ENCODE results near the gene SERTAD3.

GRCh38 chr19:40411958-40412499, 32.1 kb downstream of the SERTAD3 start:
- TF ChIP-seq, protein P1, sequence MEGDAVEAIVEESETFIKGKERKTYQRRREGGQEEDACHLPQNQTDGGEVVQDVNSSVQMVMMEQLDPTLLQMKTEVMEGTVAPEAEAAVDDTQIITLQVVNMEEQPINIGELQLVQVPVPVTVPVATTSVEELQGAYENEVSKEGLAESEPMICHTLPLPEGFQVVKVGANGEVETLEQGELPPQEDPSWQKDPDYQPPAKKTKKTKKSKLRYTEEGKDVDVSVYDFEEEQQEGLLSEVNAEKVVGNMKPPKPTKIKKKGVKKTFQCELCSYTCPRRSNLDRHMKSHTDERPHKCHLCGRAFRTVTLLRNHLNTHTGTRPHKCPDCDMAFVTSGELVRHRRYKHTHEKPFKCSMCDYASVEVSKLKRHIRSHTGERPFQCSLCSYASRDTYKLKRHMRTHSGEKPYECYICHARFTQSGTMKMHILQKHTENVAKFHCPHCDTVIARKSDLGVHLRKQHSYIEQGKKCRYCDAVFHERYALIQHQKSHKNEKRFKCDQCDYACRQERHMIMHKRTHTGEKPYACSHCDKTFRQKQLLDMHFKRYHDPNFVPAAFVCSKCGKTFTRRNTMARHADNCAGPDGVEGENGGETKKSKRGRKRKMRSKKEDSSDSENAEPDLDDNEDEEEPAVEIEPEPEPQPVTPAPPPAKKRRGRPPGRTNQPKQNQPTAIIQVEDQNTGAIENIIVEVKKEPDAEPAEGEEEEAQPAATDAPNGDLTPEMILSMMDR (conservative IDR thresholded peaks at IDR 0.05; ENCODE audit: low read depth, low read length) = no peak
- no peak for TF ChIP-seq POLR2A (IDR thresholded peaks at IDR 0.05; ENCODE audit: low read depth, low read length)
- no peak for TF ChIP-seq MAZ (IDR thresholded peaks at IDR 0.05; ENCODE audit: borderline replicate concordance, low read depth, low read length)
- no peak for TF ChIP-seq CHD1 (IDR thresholded peaks at IDR 0.05; ENCODE audit: low read depth, low read length)
- no peak for TF ChIP-seq RCOR1 (IDR thresholded peaks at IDR 0.05; ENCODE audit: insufficient replicate concordance, low read length)
- TF ChIP-seq SMC3 (IDR thresholded peaks at IDR 0.05; ENCODE audit: low read depth, low read length) = no peak

Data from IMR-90 (cell line).